Aorta (tissue), 5 donors: ENCODE results near the gene TSPAN32. TPM values are rescaled to one million over a fixed set of nuclear protein-coding genes. Genes with fewer than 3 reads are reported as not detected.
"Not testable (repeated sequence)": the region's sequence is repeated elsewhere in the genome, so short reads cannot be mapped to it uniquely, and the experiment has no call there.

ENCODE experiments used
- ATAC-seq: fragments of 200-7000 bp; cut with Tn5 transposase; one replicate; pipeline ENCODE4 v1.9.1; 2022; ENCODE audit warnings: moderate library complexity; ENCODE audit not compliant: low FRiP score
- DNase-seq, 2 donors: peaks; one replicate each; pipeline ENCODE4 v3.0.0-alpha.2; 2020
- H3K27ac ChIP-seq, 2 donors: one replicate each; pipeline ENCODE4 v1.5.1; 2013; ENCODE audit warnings: low read length in 2 of 2, mild to moderate bottlenecking in 2 of 2, moderate library complexity in 2 of 2, control low read depth in 1 of 2, inconsistent platforms in 1 of 2, low read depth in 1 of 2
- H3K27me3 ChIP-seq, 2 donors: one replicate each; pipeline ENCODE4 v1.6.1; 2013; ENCODE audit warnings: control low read depth in 1 of 2, low read length in 1 of 2, mild to moderate bottlenecking in 1 of 2, moderate library complexity in 1 of 2; ENCODE audit not compliant: insufficient read depth in 2 of 2, control insufficient read depth in 1 of 2
- H3K36me3 ChIP-seq, 2 donors: one replicate each; pipeline ENCODE4 v1.6.1; 2013; ENCODE audit warnings: control low read depth in 1 of 2, low read length in 1 of 2, mild to moderate bottlenecking in 1 of 2; ENCODE audit not compliant: insufficient read depth in 2 of 2, control insufficient read depth in 1 of 2
- H3K4me1 ChIP-seq, 2 donors: one replicate each; pipeline ENCODE4 v1.6.1; 2013; ENCODE audit warnings: low read length in 2 of 2, control low read depth in 1 of 2, mild to moderate bottlenecking in 1 of 2, moderate library complexity in 1 of 2; ENCODE audit not compliant: insufficient read depth in 2 of 2, control insufficient read depth in 1 of 2
- H3K4me3 ChIP-seq, 2 donors: one replicate each; pipeline ENCODE4 v1.5.1; 2013; ENCODE audit warnings: low read length in 2 of 2, control low read depth in 1 of 2, mild to moderate bottlenecking in 1 of 2
- H3K9me3 ChIP-seq: one replicate; pipeline ENCODE4 v1.6.1; 2013; ENCODE audit warnings: mild to moderate bottlenecking, low read length; ENCODE audit not compliant: control insufficient read depth
- WGBS, 2 donors: extraction: QIAGEN DNeasy Blood & Tissue Kit; methylation state at CpG; one replicate each; pipeline ENCODE4 v1.1.7; 2013; 5-methylcytosine and 5-hydroxymethylcytosine counted together
- intact Hi-C, 2 donors: fragments of 100-400 bp; cut with DNase I; formaldehyde crosslinking; loops; one replicate each; pipeline versions ENCODE4 v1.14.2 to v1.15.0; 2022
- polyA plus RNA-seq, 2 donors: library from polyadenylated mRNA; stranded (reverse); fragments of 200-250 nt; gene quantifications; one replicate each; pipeline ENCODE4 v1.2.3, GENCODE V29; 2013
- total RNA-seq, 2 donors: library from RNA; stranded (reverse); fragmentation: NEBNext Ultra II Directional; extraction: Animal tissue kit (Norgen Biotek cat#: 25700); gene quantifications; one replicate each; pipeline ENCODE4 v1.2.1, GENCODE V29; 2021
- donor health status: healthy with polysubstance abuse.
- donor health status: Bipolar disorder and iron deficiency.
- donor health status: DM: no; HTN: no; CAD: no.
- donor health status: DM: no; HTN: no; CAD: no.
- donor health status: DM: yes; HTN: yes; CAD: no.

Gene TSPAN32
- total and polyA plus RNA-seq, 4 donors: 0.84 to 8.7 (median 3.5) TPM; not detected in 1

DNA sequence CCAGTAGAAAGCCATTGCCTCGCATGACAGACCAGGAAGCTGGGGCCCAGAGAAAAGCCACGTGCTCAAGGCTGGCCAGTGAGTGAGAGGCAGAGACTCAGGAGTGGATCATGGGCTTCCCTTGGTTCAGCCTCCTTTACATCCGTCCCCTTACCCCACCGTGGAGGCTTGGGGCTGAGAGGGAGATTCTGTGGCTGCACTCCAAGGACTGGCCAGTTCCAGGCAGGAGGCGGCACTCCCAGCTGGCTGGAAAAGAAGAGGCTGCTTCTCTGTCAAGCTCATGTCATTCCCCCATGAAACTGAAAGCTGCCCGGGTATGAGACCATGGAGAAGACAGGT, 24.8 kb upstream of the TSPAN32 start:
- H3K4me1 ChIP-seq: no peaks in the 10 kb centered on the region
- ATAC-seq (no peak), DNase-seq (no peak)
- no peaks in the 10 kb centered on the region for H3K9me3 ChIP-seq
- H3K27ac ChIP-seq: no peak overlapping the region
- no peaks in the 10 kb centered on the region for H3K27me3 ChIP-seq
- H3K36me3 ChIP-seq: no peaks in the 10 kb centered on the region
- H3K4me3 ChIP-seq: no peak overlapping the region
- 54 to 55% methylated on average over 6 of the region's 6 CpGs for WGBS, 2 donors
- intact Hi-C loops: no loop called here

DNA sequence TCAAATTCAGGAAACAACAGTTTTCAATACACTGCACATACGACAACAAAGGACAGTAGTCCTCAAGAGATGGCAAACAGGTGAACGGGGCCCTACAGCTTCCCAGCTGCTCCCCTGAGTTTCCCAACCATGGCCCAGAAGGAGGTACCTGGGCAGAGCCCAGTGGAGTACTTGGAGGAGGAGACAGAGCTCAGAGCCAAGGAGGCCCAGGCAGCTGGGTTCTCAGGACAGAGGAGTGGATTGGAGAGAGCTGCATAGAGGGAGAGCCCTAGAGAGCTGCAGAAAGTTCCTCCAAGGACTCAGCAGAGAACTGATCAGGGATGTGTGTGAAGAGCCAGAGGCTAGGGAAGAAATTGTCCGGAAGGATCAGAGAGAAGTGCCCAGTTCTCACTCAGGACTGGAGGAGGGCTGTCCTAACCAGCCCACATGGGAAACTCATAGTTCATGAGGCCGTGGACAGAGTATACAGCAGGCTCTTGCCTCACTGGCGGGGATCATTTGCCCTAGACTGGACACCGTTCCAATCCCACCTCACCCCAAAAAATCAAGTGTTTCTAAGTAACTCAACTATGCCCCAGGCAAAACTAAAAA, 23.8 kb upstream of the TSPAN32 start:
- Histone ChIP-seq H3K9me3 (no peaks in the 10 kb centered on the region), H3K36me3 (no peaks in the 10 kb centered on the region), H3K27ac (no peak overlapping the region), H3K27me3 (no peaks in the 10 kb centered on the region), H3K4me1 (no peaks in the 10 kb centered on the region), H3K4me3 (no peak overlapping the region)
- WGBS, 2 donors: 82% methylated on average over 6 of the region's 6 CpGs
- intact Hi-C loops: no loop called here
- peak in 1 of 2 donors; percentile 17 for DNase-seq
- ATAC-seq: no peak

DNA sequence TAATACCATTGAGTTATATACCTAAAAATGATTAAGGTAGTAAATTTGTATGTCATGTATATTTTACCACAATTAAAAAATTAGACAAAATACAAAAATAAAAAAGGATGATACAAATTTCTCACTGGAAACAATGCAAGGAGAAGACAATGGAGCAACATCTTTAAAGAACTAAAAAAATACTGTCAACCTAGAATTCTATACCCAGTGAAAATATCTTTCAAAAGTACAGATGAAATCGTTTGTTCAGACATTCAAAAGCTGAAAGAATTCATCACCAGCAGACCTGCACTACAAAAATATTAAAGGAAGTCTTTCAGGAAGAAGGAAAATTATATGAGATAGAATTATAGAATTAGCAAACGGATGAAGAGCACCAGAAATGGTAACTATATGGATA, 21.6 kb upstream of the TSPAN32 start:
- no peak overlapping the region for H3K4me3 ChIP-seq
- intact Hi-C loops: no loop called here
- DNase-seq: no peak

DNA sequence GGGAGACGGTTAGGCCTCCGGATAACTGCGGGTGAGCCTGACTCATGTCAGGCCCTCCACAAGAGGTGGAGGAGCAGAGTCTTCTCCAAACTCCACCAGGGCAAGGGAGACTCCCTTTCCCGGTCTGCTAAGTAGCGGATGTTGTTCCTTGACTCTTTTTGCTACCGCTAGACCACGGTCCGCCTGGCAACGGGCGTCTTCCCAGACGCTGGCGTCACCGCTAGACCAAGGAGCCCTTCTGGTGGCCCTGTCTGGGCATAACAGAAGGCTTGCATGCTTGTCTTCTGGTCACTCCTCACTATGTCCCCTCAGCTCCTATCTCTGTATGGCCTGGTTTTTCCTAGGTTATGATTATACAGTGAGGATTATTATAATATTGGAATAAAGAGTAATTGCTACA, 15.5 kb upstream of the TSPAN32 start:
- ATAC-seq, H3K4me3 ChIP-seq, H3K36me3 ChIP-seq, H3K9me3 ChIP-seq, H3K27me3 ChIP-seq, intact Hi-C loops, H3K4me1 ChIP-seq, H3K27ac ChIP-seq: not testable (repeated sequence)
- 89% methylated on average over 13 of the region's 13 CpGs for WGBS, 2 donors
- peak in 1 of 2 donors; percentile 14 for DNase-seq

More for the DNA sequence above, 21.6 kb upstream of the TSPAN32 start:
- no peak for ATAC-seq
- Histone ChIP-seq H3K36me3 (no peaks in the 10 kb centered on the region), H3K27me3 (no peaks in the 10 kb centered on the region), H3K9me3 (peaks cover 4% of the 10 kb centered on the region), H3K4me1 (no peaks in the 10 kb centered on the region), H3K27ac (no peak overlapping the region)
- WGBS, 2 donors: 73 to 75% methylated on average over 2 of the region's 2 CpGs

DNA sequence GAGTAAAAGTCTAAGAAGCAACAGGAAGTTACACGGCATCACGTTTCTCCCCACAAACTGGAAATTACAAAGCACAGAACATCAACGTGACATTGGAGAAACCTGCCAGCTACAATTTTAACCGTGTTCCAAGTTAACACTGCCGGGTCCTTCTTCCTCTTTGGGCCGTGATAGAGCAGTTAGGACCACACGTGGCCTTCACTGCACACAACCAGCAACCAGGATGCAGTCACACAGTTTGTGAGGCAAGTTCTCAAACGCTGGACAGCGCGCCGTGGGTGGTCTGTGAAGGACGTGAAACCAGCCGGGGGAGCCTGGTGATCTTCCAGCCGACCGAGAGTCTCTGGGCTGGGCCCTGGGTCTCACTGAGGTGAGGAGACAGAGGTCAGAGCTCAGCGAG, 14.7 kb upstream of the TSPAN32 start:
- no peak for ATAC-seq

DNA sequence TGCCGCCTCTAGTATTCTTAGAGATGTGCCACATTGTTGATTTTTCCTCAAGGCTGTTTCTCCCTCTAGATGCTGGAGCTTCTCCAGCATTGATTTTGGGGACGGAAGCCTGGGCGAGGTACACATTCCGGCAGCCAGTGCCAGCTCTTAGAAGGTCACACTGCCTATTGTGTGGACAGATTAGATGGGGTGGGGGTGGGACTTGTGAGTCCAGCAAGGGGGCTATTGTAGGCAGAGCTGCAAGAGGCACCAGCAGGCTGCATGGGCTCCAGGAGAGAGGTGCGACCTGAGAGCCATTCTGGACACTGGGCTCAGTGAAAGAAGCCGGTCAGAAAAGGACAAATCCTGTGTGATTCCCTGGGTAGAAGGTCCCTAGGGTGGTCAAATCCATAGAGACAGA, 12.5 kb upstream of the TSPAN32 start:
- intact Hi-C loops: no loop called here
- H3K4me3 ChIP-seq: no peak overlapping the region
- no peak for ATAC-seq

More for the DNA sequence above, 14.7 kb upstream of the TSPAN32 start:
- Histone ChIP-seq H3K36me3 (no peaks in the 10 kb centered on the region), H3K4me1 (no peaks in the 10 kb centered on the region), H3K27ac (no peak overlapping the region), H3K9me3 (peaks cover 5% of the 10 kb centered on the region), H3K27me3 (no peaks in the 10 kb centered on the region), H3K4me3 (no peak overlapping the region)
- intact Hi-C loops: no loop called here
- WGBS, 2 donors: 36 to 37% methylated on average over 16 of the region's 16 CpGs
- DNase-seq: peak in 1 of 2 donors; percentile 41

DNA sequence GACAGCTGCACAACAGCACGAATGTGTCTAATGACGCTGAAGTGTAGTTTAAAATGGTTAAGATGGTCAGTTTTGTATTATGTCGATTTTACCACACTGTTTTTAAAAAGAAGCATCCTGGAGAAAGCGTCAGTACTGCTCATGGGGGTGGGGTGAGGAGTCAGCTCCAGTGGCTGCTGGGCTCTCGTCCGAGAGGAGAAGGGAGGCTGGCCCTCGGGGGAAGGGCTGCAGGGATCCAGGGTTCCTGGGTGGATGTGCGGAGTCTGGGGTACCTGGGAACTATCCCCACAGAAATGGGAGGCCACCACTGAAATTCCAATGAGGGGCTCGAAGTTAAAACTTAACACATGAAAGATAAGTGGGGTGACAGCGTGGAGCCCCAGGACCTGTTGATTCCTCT, 12.0 kb upstream of the TSPAN32 start:
- Histone ChIP-seq H3K27me3 (no peaks in the 10 kb centered on the region), H3K36me3 (no peaks in the 10 kb centered on the region), H3K4me3 (no peak overlapping the region), H3K4me1 (no peaks in the 10 kb centered on the region), H3K27ac (no peak overlapping the region), H3K9me3 (peaks cover 2% of the 10 kb centered on the region)
- ATAC-seq: no peak
- peak in 1 of 2 donors; percentile 34 for DNase-seq
- intact Hi-C loops: no loop called here
- WGBS, 2 donors: 68 to 78% methylated on average over 10 of the region's 10 CpGs

More for the DNA sequence above, 12.5 kb upstream of the TSPAN32 start:
- Histone ChIP-seq H3K27ac (no peak overlapping the region), H3K4me1 (no peaks in the 10 kb centered on the region), H3K9me3 (peaks cover 4% of the 10 kb centered on the region), H3K36me3 (no peaks in the 10 kb centered on the region), H3K27me3 (no peaks in the 10 kb centered on the region)
- 72 to 84% methylated on average over 6 of the region's 6 CpGs for WGBS, 2 donors
- DNase-seq: peak in 1 of 2 donors; percentile 8

DNA sequence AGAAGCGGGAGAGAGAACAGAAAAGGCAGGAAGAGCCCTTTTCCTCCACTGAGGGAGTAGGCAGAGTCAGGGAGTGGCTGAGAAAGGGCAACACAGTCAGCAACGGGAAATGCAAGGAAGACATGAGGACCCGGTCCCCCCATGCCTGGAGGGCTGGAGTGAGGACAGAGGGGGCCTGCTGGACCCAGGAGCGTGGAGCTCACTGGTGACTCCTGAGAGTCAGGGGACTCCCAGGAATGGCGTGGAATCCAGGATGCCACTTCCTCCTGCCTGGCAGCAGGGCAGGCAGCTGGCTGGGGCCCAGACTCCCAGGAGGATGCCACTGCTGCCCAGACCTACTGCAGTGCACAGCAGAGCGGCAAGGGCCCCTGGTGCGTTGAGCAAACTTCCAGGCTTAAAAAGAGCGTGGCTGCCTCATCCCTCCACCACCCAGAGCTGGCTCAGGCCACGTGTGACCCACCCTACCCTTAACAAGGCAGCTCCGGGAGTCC, 11.4 kb upstream of the TSPAN32 start:
- Histone ChIP-seq H3K36me3 (no peaks in the 10 kb centered on the region), H3K4me3 (no peak overlapping the region), H3K27me3 (no peaks in the 10 kb centered on the region), H3K27ac (no peak overlapping the region), H3K9me3 (no peaks in the 10 kb centered on the region), H3K4me1 (no peaks in the 10 kb centered on the region)
- no peak for ATAC-seq
- WGBS, 2 donors: 19 to 25% methylated on average over 10 of the region's 10 CpGs
- peak in 1 of 2 donors; percentile 64 for DNase-seq
- intact Hi-C loops: no loop called here

DNA sequence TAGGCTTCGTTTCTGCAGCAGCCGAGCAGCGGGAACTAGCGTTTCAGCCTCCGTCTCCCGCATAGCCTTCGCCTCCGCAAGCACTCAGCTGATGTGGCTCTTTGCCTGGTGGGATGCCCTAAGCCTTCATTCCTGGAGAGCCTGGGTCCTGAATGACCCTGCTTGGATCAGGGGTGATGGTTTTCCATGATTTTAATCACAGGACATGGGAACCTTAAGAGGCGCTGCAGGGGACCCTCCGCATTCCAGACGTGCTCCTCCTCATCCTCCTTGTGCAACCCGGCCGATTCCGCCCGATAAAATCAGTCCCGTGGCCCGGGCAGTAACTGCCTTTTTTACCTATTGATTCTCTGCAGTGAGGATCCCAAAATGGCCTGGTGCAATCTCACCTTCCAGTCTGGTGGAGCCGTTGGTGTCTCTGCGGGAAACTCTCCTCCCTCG, 8.3 kb upstream of the TSPAN32 start:
- no peaks in the 10 kb centered on the region for H3K27me3 ChIP-seq
- H3K4me3 ChIP-seq: no peak overlapping the region
- WGBS, 2 donors: 80 to 87% methylated on average over 20 of the region's 20 CpGs
- no peaks in the 10 kb centered on the region for H3K9me3 ChIP-seq
- ATAC-seq (no peak), DNase-seq (peak in 1 of 2 donors; percentile 59)
- intact Hi-C loops: no loop called here
- H3K27ac ChIP-seq: no peak overlapping the region
- no peaks in the 10 kb centered on the region for H3K36me3 ChIP-seq
- no peaks in the 10 kb centered on the region for H3K4me1 ChIP-seq
